GM19328 (cell line): ENCODE data around the gene OR6K3.
"Not testable (repeated sequence)": the region's sequence is repeated elsewhere in the genome, so short reads cannot be mapped to it uniquely, and the experiment has no call there.

Experiments used
- ATAC-seq: cut with Tn5 transposase; IDR thresholded peaks from one replicate; pipeline ENCODE4 v1.9.1; 2021; ENCODE audit warnings: mild to moderate bottlenecking, moderate library complexity; ENCODE audit not compliant: unreplicated experiment

Gene OR6K3

GRCh38 chr1:158720620-158721019, at the start of gene OR6K3:
OR6K3 (minus strand) TSS chr1:158720720; CDS start chr1:158718115, 2,605 bp downstream.
- ATAC-seq, result no peak

GRCh38 chr1:158754420-158754819, 33.9 kb upstream of the OR6K3 start, which contains the start of gene OR6K6:
OR6K6 (plus strand) TSS chr1:158754720; CDS start chr1:158754888, 168 bp downstream.
- no peak for ATAC-seq

- no peak for ATAC-seq
Observed at GRCh38 chr1:158752155-158752712, 31.7 kb upstream of the OR6K3 start.

GRCh38 chr1:158735848-158736247, 15.3 kb upstream of the OR6K3 start:
- ATAC-seq, result no peak

GRCh38 chr1:158732524-158732923, 12.0 kb upstream of the OR6K3 start:
- ATAC-seq, result no peak

GRCh38 chr1:158731707-158732106, 11.2 kb upstream of the OR6K3 start:
- no peak for ATAC-seq

- no peak for ATAC-seq
Observed at GRCh38 chr1:158730453-158730852, 9.9 kb upstream of the OR6K3 start.

- ATAC-seq, result no peak
Observed at GRCh38 chr1:158728510-158729225, 8.1 kb upstream of the OR6K3 start.

- no peak for ATAC-seq
Observed at GRCh38 chr1:158724442-158724841, 3.9 kb upstream of the OR6K3 start.

- ATAC-seq, result no peak
Observed at GRCh38 chr1:158719664-158720063, 856 bp downstream of the OR6K3 start.

GRCh38 chr1:158717344-158717743, 3.2 kb downstream of the OR6K3 start:
- no peak for ATAC-seq

- ATAC-seq, result no peak
Observed at GRCh38 chr1:158716335-158716734, 4.2 kb downstream of the OR6K3 start.

- no peak for ATAC-seq
Observed at GRCh38 chr1:158714754-158715153, 5.8 kb downstream of the OR6K3 start.

GRCh38 chr1:158711098-158711497, 9.4 kb downstream of the OR6K3 start:
- no peak for ATAC-seq

- no peak for ATAC-seq
Observed at GRCh38 chr1:158706096-158706495, 14.4 kb downstream of the OR6K3 start.

- no peak for ATAC-seq
Observed at GRCh38 chr1:158700552-158700951, 20.0 kb downstream of the OR6K3 start, which contains the start of gene OR6K2. OR6K2 (minus strand) TSS chr1:158700652; CDS start chr1:158700652, 0 bp downstream.

- ATAC-seq, result no peak
Observed at GRCh38 chr1:158694596-158694995, 25.9 kb downstream of the OR6K3 start.

- no peak for ATAC-seq
Observed at GRCh38 chr1:158692356-158692755, 28.2 kb downstream of the OR6K3 start.

GRCh38 chr1:158691907-158692306, 28.6 kb downstream of the OR6K3 start:
- no peak for ATAC-seq

- ATAC-seq, result not testable (repeated sequence)
Observed at GRCh38 chr1:158691149-158691548, 29.4 kb downstream of the OR6K3 start.

- ATAC-seq, result no peak
Observed at GRCh38 chr1:158689875-158690274, 30.6 kb downstream of the OR6K3 start.

GRCh38 chr1:158689110-158689509, 31.4 kb downstream of the OR6K3 start:
- ATAC-seq, result no peak
